BLaER1 treated with 17β-estradiol and CSF1 and Interleukin-3, amounts not matched to agents 10 nM and 100 nM (cell line): ENCODE data around the gene CCDC12.
A peak's percentile ranks its signal among the peaks of the same experiment; 100 is the strongest.

Experiments used
- H3K27ac ChIP-seq, 11 experiments: shearing (Covaris generic); formaldehyde crosslinking; 2 replicates each; pipeline ENCODE4 v1.8.1; 2022
- H3K27me3 ChIP-seq, 11 experiments: shearing (Covaris generic); formaldehyde crosslinking; 2 replicates each; pipeline ENCODE4 v1.8.1; 2022
- H3K36me3 ChIP-seq, 11 experiments: shearing (Covaris generic); formaldehyde crosslinking; 2 replicates each; pipeline ENCODE4 v1.8.1; 2022
- H3K4me1 ChIP-seq, 10 experiments: shearing (Covaris generic); formaldehyde crosslinking; 2 replicates each; pipeline ENCODE4 v1.8.1; 2022
- H3K4me2 ChIP-seq, 11 experiments: shearing (Covaris generic); formaldehyde crosslinking; 2 replicates each; pipeline ENCODE4 v1.8.1; 2022
- H3K4me3 ChIP-seq, 10 experiments: shearing (Covaris generic); formaldehyde crosslinking; 2 replicates each; pipeline ENCODE4 v1.8.1; 2022
- H3K9ac ChIP-seq, 11 experiments: shearing (Covaris generic); formaldehyde crosslinking; 2 replicates each; pipeline ENCODE4 v1.8.1; 2022
- H3K9me3 ChIP-seq, 11 experiments: shearing (Covaris generic); formaldehyde crosslinking; replicated peaks in 1 of 11; 2 replicates each; pipeline ENCODE4 v1.8.1; 2022
- H4K20me1 ChIP-seq, 11 experiments: shearing (Covaris generic); formaldehyde crosslinking; 2 replicates each; pipeline ENCODE4 v1.8.1; 2022
- Cebpa-rat ChIP-seq, 11 experiments: shearing (Covaris generic); IDR thresholded peaks; 2 replicates each; pipeline ENCODE4 v1.8.1; 2022

Gene CCDC12

GRCh38 chr3:46985588-46985987, 9.0 kb upstream of the CCDC12 start:
- Histone ChIP-seq H3K9ac (peak overlapping the region in 9 of 11 experiments; percentile 4 to 82 (median 77); a peak in 10 of 22 replicates), H3K27ac (peak overlapping the region in 9 of 11 experiments; percentile 87 to 97 (median 95); a peak in 18 of 22 replicates), H3K9me3 (no peaks in the 10 kb centered on the region), H3K4me3 (no peak overlapping the region; a peak in 1 of 20 replicates), H3K4me2 (peak overlapping the region; percentile 84 to 98 (median 93)), H3K36me3 (peaks cover 0 to 20% (median 9%) of the 10 kb centered on the region in 11 experiments; a peak in 11 of 22 replicates), H3K27me3 (no peaks in the 10 kb centered on the region), H3K4me1 (peaks cover 96 to 100% (median 98%) of the 10 kb centered on the region in 10 experiments), H4K20me1 (peaks cover 0 to 7% (median 0%) of the 10 kb centered on the region in 11 experiments; a peak in 1 of 22 replicates)
- no peak for TF ChIP-seq Cebpa-rat (IDR thresholded peaks at IDR 0.05)

GRCh38 chr3:46984591-46985459, 8.3 kb upstream of the CCDC12 start:
- no peak for TF ChIP-seq Cebpa-rat (IDR thresholded peaks at IDR 0.05)
- no peaks in the 10 kb centered on the region for H3K9me3 ChIP-seq

DNA sequence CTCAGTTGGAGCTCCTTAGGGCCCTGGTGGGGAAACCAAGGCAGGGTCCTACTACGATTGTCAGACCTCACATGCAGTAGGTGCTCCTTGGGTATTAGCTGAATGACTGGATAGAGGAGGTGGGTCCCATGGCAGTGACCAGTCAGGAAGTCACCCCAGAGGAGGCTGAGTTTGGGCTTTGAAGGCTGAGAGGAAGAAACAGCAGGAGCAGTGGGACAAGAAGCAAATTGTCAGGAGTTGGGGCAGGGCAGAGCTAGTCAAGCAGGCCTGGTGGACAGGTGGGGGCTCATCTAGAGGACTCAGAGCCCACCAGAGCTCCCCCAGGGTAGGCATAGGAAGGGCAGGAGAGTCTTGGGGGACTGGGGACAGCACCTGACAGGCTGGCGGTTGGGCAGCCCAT, 6.0 kb upstream of the CCDC12 start:
- Histone ChIP-seq H3K36me3 (peaks cover 0 to 6% (median 0%) of the 10 kb centered on the region in 11 experiments; a peak in 3 of 22 replicates), H3K9me3 (no peaks in the 10 kb centered on the region), H3K4me2 (peak overlapping the region; percentile 81 to 98 (median 95)), H3K27me3 (no peaks in the 10 kb centered on the region), H4K20me1 (peaks cover 0 to 7% (median 0%) of the 10 kb centered on the region in 11 experiments; a peak in 1 of 22 replicates), H3K27ac (peak overlapping the region in 9 of 11 experiments; percentile 18 to 71 (median 48); a peak in 12 of 22 replicates), H3K9ac (peak overlapping the region in 8 of 11 experiments; percentile 19 to 50 (median 42); a peak in 10 of 22 replicates), H3K4me1 (peaks cover 83 to 95% (median 92%) of the 10 kb centered on the region in 10 experiments), H3K4me3 (no peak overlapping the region)
- no peak for TF ChIP-seq Cebpa-rat (IDR thresholded peaks at IDR 0.05)

More at GRCh38 chr3:46984591-46985459, 8.3 kb upstream of the CCDC12 start:
- Histone ChIP-seq H3K27me3 (no peaks in the 10 kb centered on the region), H3K9ac (no peak overlapping the region; a peak in 1 of 22 replicates), H3K4me3 (no peak overlapping the region), H3K4me2 (peak overlapping the region; percentile 84 to 98 (median 93); a peak in 21 of 22 replicates), H3K27ac (peak overlapping the region in 8 of 11 experiments; percentile 87 to 97 (median 95); a peak in 15 of 22 replicates), H4K20me1 (peaks cover 0 to 7% (median 0%) of the 10 kb centered on the region in 11 experiments; a peak in 1 of 22 replicates), H3K4me1 (peaks cover 91 to 100% (median 98%) of the 10 kb centered on the region in 10 experiments), H3K36me3 (peaks cover 0 to 18% (median 8%) of the 10 kb centered on the region in 11 experiments; a peak in 11 of 22 replicates)

DNA sequence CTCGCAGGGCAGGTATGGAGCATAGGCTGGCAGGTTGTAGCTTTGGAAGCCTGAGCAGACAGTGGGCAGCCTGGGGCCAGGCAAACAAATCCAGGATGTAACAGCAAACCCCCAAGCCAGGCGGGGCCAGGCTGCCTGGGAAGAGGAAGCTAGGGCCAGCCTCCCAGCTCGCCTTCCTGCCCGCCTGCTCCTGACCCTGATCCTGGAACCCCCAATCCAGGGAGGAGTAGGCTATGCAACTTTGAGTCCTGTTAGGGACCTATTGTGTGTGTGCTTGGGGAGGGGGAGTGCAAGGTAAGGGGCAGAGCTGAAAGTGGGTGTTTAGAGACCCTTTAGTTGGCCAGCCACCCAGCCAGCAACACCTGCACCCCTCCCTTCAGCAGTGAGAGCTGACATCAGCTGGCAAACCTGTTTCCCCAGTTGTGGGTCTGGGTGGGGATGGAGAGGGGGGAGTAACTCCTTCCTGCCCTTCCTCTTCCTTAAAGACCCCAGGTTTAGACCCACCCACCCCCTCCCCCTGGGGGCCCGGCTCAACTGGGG, 5.5 kb upstream of the CCDC12 start:
- no peaks in the 10 kb centered on the region for H3K9me3 ChIP-seq
- H4K20me1 ChIP-seq = peaks cover 0 to 7% (median 0%) of the 10 kb centered on the region in 11 experiments; a peak in 1 of 22 replicates
- peaks cover 83 to 95% (median 92%) of the 10 kb centered on the region in 10 experiments for H3K4me1 ChIP-seq
- peak overlapping the region; percentile 17 to 71 (median 61); a peak in 18 of 22 replicates for H3K27ac ChIP-seq
- H3K4me2 ChIP-seq = peak overlapping the region; percentile 81 to 98 (median 95)
- no peak for TF ChIP-seq Cebpa-rat (IDR thresholded peaks at IDR 0.05)
- H3K36me3 ChIP-seq = peaks cover 0 to 6% (median 0%) of the 10 kb centered on the region in 11 experiments; a peak in 3 of 22 replicates
- H3K27me3 ChIP-seq = no peaks in the 10 kb centered on the region
- peak overlapping the region; percentile 30 to 80 (median 62); a peak in 20 of 22 replicates for H3K9ac ChIP-seq
- H3K4me3 ChIP-seq = peak overlapping the region in 9 of 10 experiments; percentile 5 to 89 (median 49); a peak in 13 of 20 replicates

GRCh38 chr3:46979958-46980497, 3.5 kb upstream of the CCDC12 start:
- no peaks in the 10 kb centered on the region for H3K9me3 ChIP-seq
- peak overlapping the region; percentile 46 to 93 (median 84); a peak in 21 of 22 replicates for H3K27ac ChIP-seq
- H3K4me3 ChIP-seq = peak overlapping the region; percentile 74 to 89 (median 82)
- peaks cover 3 to 20% (median 11%) of the 10 kb centered on the region in 11 experiments; a peak in 19 of 22 replicates for H4K20me1 ChIP-seq
- H3K4me2 ChIP-seq = peak overlapping the region; percentile 81 to 98 (median 95)
- peaks cover 73 to 87% (median 82%) of the 10 kb centered on the region in 10 experiments for H3K4me1 ChIP-seq
- no peaks in the 10 kb centered on the region for H3K27me3 ChIP-seq
- peak overlapping the region; percentile 71 to 88 (median 84) for H3K9ac ChIP-seq
- TF ChIP-seq Cebpa-rat (IDR thresholded peaks at IDR 0.05) = no peak
- H3K36me3 ChIP-seq = peaks cover 0 to 6% (median 0%) of the 10 kb centered on the region in 11 experiments; a peak in 4 of 22 replicates

DNA sequence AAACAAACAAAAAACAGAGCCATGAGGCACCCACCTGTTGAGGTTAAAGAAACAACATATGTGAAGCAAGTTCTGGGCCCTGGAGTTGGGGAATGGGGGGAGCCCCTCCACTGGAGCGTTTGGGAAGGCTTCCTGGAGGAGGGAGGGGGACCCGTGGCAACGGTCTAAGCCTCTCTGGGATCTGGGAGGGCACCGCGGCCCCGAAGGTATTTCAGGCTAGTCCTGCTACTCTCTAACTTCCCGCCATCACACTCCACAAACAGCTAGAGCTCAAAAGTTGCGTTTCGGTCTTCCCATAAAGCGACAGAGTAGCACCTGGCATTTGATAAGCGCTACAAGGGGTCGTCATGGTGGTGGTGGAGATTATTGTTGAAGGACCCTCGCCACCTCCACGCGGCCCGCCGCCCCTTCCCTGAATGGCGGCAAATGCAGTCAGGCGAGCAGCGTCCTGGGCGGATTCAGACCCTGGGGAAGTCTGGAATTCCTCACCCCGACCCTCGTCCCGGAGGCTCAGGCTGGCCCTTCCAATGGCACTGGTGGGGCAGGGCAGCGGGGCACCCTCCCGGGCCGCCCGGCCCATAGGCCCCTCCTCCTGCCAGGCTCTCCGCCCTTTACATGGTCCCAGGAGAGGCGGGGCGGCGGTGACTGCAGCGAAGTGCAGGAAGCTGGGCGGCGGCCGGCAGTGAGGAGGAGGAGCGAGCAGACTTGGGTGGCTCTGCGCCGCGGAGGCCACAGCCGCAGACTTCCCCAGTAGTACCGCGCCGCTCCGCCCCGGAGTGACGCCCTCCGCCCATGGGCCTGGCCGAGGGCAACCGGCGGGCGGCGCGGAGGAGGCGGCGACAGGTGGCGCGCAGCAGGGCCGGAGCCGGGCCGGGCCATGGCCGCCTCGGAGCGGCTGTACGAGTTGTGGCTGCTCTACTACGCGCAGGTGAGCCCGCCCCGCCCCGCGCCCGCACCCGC, 2.7 kb upstream of the CCDC12 start, which contains the start of gene NBEAL2:
Gene NBEAL2, plus strand, starts transcription at position 682 of the 960 bp plus-strand sequence. Its CDS starts 196 bp downstream, at position 878.
- Histone ChIP-seq H3K27me3 (no peaks in the 10 kb centered on the region), H3K9ac (peak within 1 kb of the TSS; percentile 71 to 88 (median 84)), H3K4me3 (peak within 1 kb of the TSS; percentile 74 to 89 (median 82)), H3K27ac (peak within 1 kb of the TSS; percentile 46 to 93 (median 84)), H3K9me3 (no peaks in the 10 kb centered on the region), H3K4me2 (peak within 1 kb of the TSS; percentile 81 to 98 (median 95)), H4K20me1 (peaks cover 10 to 27% (median 19%) of the 10 kb centered on the region in 11 experiments; a peak in 20 of 22 replicates), H3K36me3 (peaks cover 0 to 8% (median under 1%) of the 10 kb centered on the region in 11 experiments; a peak in 7 of 22 replicates), H3K4me1 (peaks cover 73 to 87% (median 82%) of the 10 kb centered on the region in 10 experiments)
- no peak for TF ChIP-seq Cebpa-rat (IDR thresholded peaks at IDR 0.05)

GRCh38 chr3:46978381-46978780, 1.8 kb upstream of the CCDC12 start:
- Histone ChIP-seq H3K36me3 (peaks cover 0 to 17% (median 7%) of the 10 kb centered on the region in 11 experiments; a peak in 7 of 22 replicates), H3K9me3 (no peaks in the 10 kb centered on the region), H4K20me1 (peaks cover 19 to 36% (median 28%) of the 10 kb centered on the region in 11 experiments; a peak in 20 of 22 replicates), H3K4me2 (peak overlapping the region; percentile 80 to 98 (median 95)), H3K4me1 (peaks cover 75 to 87% (median 84%) of the 10 kb centered on the region in 10 experiments), H3K4me3 (peak overlapping the region; percentile 74 to 89 (median 82); a peak in 14 of 20 replicates), H3K27me3 (no peaks in the 10 kb centered on the region), H3K27ac (peak overlapping the region in 9 of 11 experiments; percentile 74 to 93 (median 86); a peak in 18 of 22 replicates), H3K9ac (peak overlapping the region; percentile 71 to 88 (median 84); a peak in 16 of 22 replicates)
- no peak for TF ChIP-seq Cebpa-rat (IDR thresholded peaks at IDR 0.05)
